Naive thymus-derived CD8-positive, alpha-beta T cell (primary cell): ENCODE measurements around the gene VWF. TPM values are rescaled to one million over a fixed set of nuclear protein-coding genes. Genes with fewer than 3 reads are reported as not detected.
"Not testable (repeated sequence)": the region's sequence is repeated elsewhere in the genome, so short reads cannot be mapped to it uniquely, and the experiment has no call there.

Experiments
- ATAC-seq, 2 donors: fragments of 150-1000 bp; cut with Tn5 transposase in 1 of 2; sonication (Bioruptor Pico), chemical (Tn5 transposase) in 1 of 2; 1 replicate in 1 of 2; 2 replicates in 1 of 2; pipeline ENCODE4 v1.10.0; 2021; ENCODE audit warnings: mild to moderate bottlenecking in 2 of 2, moderate library complexity in 2 of 2
- POLR2A ChIA-PET: fragments of 350-600 bp; sonication (Branson Sonifier 250); formaldehyde crosslinking; loops from one replicate; lab custom pipeline; 2021; ENCODE audit warnings: antibody characterized with exemption; lab: Charles Lee
- DNase-seq, 10 donors: peaks; one replicate each; pipeline versions ENCODE4 v3.0.0 to v3.0.0-alpha.2; 2020 to 2022
- H3K27ac Mint-ChIP-seq, 10 donors: one replicate each; pipeline ENCODE4 v1.8.0; 2020 to 2022; ENCODE audit warnings: mild to moderate bottlenecking in 10 of 10, mixed read lengths in 10 of 10, moderate library complexity in 4 of 10, inconsistent platforms in 1 of 10
- H3K27me3 Mint-ChIP-seq, 5 donors: one replicate each; pipeline ENCODE4 v1.8.0; 2021 to 2022; ENCODE audit warnings: mixed read lengths in 5 of 5
- H3K36me3 Mint-ChIP-seq, 3 donors: one replicate each; pipeline ENCODE4 v1.8.0; 2020 to 2022; ENCODE audit warnings: mixed read lengths in 3 of 3, mild to moderate bottlenecking in 2 of 3, inconsistent platforms in 1 of 3
- H3K4me1 Mint-ChIP-seq, 4 donors: one replicate each; pipeline ENCODE4 v1.8.0; 2021 to 2022; ENCODE audit warnings: mixed read lengths in 4 of 4
- H3K4me3 Mint-ChIP-seq, 10 donors: one replicate each; pipeline ENCODE4 v1.8.0; 2020 to 2022; ENCODE audit warnings: mild to moderate bottlenecking in 10 of 10, mixed read lengths in 10 of 10, moderate library complexity in 6 of 10, inconsistent platforms in 1 of 10
- H3K9me3 Mint-ChIP-seq, 9 donors: one replicate each; pipeline ENCODE4 v1.8.0; 2020 to 2022; ENCODE audit warnings: mixed read lengths in 9 of 9, mild to moderate bottlenecking in 3 of 9, inconsistent platforms in 1 of 9, moderate library complexity in 1 of 9
- polyA plus RNA-seq, 3 donors: library from polyadenylated mRNA; unstranded; fragments of 300-500 nt; fragmentation: Illumina TruSeq; gene quantifications; one replicate each; pipeline ENCODE4 v1.2.3, GENCODE V29; 2021
- total RNA-seq, 8 experiments: library from RNA in 2 of 8; stranded (reverse) in 2 of 8; gene quantifications; one replicate each; pipeline ENCODE4 v1.2.3 and lab custom pipeline; 2021 to 2026

VWF gene
- total and polyA plus RNA-seq, 5 experiments from 2014 or later = 0.08 to 0.60 TPM; not detected in 3

- peak overlapping the region in 4 of 10 donors; percentile 7 to 84 (median 16) for H3K27ac Mint-ChIP-seq
- DNase-seq, ATAC-seq, H3K9me3 Mint-ChIP-seq, H3K27me3 Mint-ChIP-seq, H3K36me3 Mint-ChIP-seq: not testable (repeated sequence)
- peak overlapping the region in 1 of 10 donors; percentile 8 for H3K4me3 Mint-ChIP-seq
- POLR2A ChIA-PET = interaction anchor here (1.2 kb wide), 1 partner anchor 10 kb away, joined by 4 read pairs; no protein-coding TSS in a partner anchor
- peaks cover 3 to 36% (median 19%) of the 10 kb centered on the region in 4 donors for H3K4me1 Mint-ChIP-seq
Measured at GRCh38 chr12:6159166-6160011, 34.9 kb upstream of the VWF start.

GRCh38 chr12:6158749-6159148, 34.3 kb upstream of the VWF start:
- ATAC-seq (no peak), DNase-seq (no peak)
- peaks cover 0 to 5% (median 4%) of the 10 kb centered on the region in 3 donors for H3K36me3 Mint-ChIP-seq
- no peaks in the 10 kb centered on the region for H3K9me3 Mint-ChIP-seq
- peak overlapping the region in 1 of 10 donors; percentile 6 for H3K4me3 Mint-ChIP-seq
- POLR2A ChIA-PET = interaction anchor here (1.1 kb wide), 1 partner anchor 10 kb away, joined by 6 read pairs; no protein-coding TSS in a partner anchor
- H3K27ac Mint-ChIP-seq = peak overlapping the region in 4 of 10 donors; percentile 7 to 84 (median 16)
- no peaks in the 10 kb centered on the region for H3K27me3 Mint-ChIP-seq
- H3K4me1 Mint-ChIP-seq = peaks cover 3 to 36% (median 19%) of the 10 kb centered on the region in 4 donors

- Mint-ChIP-seq H3K4me1 (peaks cover 3 to 36% (median 19%) of the 10 kb centered on the region in 4 donors), H3K27me3 (no peaks in the 10 kb centered on the region), H3K9me3 (no peaks in the 10 kb centered on the region), H3K4me3 (no peak overlapping the region), H3K36me3 (peaks cover 0 to 5% (median 4%) of the 10 kb centered on the region in 3 donors), H3K27ac (peak overlapping the region in 2 of 10 donors; percentile 13 to 27)
- POLR2A ChIA-PET = interaction anchor here (1.0 to 1.1 kb wide), 2 partner anchors 9 to 10 kb away, joined by 4 to 6 read pairs; no protein-coding TSS in a partner anchor
- DNase-seq (no peak), ATAC-seq (no peak)
Measured at GRCh38 chr12:6158255-6158654, 33.8 kb upstream of the VWF start.

- POLR2A ChIA-PET = interaction anchor here (1.0 kb wide), 1 partner anchor 10 kb away, joined by 4 read pairs; no protein-coding TSS in a partner anchor
- Mint-ChIP-seq H3K4me3 (no peak overlapping the region), H3K9me3 (no peaks in the 10 kb centered on the region), H3K27me3 (no peaks in the 10 kb centered on the region), H3K36me3 (peaks cover 0 to 5% (median 4%) of the 10 kb centered on the region in 3 donors), H3K4me1 (peaks cover 3 to 36% (median 19%) of the 10 kb centered on the region in 4 donors), H3K27ac (no peak overlapping the region)
- ATAC-seq (no peak), DNase-seq (no peak)
Measured at GRCh38 chr12:6157482-6157881, 33.0 kb upstream of the VWF start.

- no peak for ATAC-seq
- Mint-ChIP-seq H3K4me3 (no peak overlapping the region), H3K4me1 (peaks cover 3 to 17% (median 8%) of the 10 kb centered on the region in 4 donors), H3K27me3 (no peaks in the 10 kb centered on the region), H3K9me3 (no peaks in the 10 kb centered on the region), H3K27ac (peak overlapping the region in 1 of 10 donors; percentile 67), H3K36me3 (peaks cover 0 to 5% (median 4%) of the 10 kb centered on the region in 3 donors)
- no peak for DNase-seq
- POLR2A ChIA-PET = interaction anchor here (0.8 to 0.9 kb wide), 2 partner anchors 9 to 12 kb away, joined by 3 read pairs; no protein-coding TSS in a partner anchor
Measured at GRCh38 chr12:6154730-6155459, 30.4 kb upstream of the VWF start.

- H3K27ac Mint-ChIP-seq = peak overlapping the region in 3 of 10 donors; percentile 19 to 84 (median 73)
- not testable (repeated sequence) for H3K9me3 Mint-ChIP-seq, DNase-seq, H3K4me3 Mint-ChIP-seq, H3K27me3 Mint-ChIP-seq, ATAC-seq, H3K36me3 Mint-ChIP-seq
- H3K4me1 Mint-ChIP-seq = peaks cover 10 to 31% (median 23%) of the 10 kb centered on the region in 4 donors
- POLR2A ChIA-PET = interaction anchor here (1.9 kb wide), 1 partner anchor 11 kb away, joined by 4 read pairs; no protein-coding TSS in a partner anchor
Measured at GRCh38 chr12:6148722-6149121, 24.3 kb upstream of the VWF start.

GRCh38 chr12:6148061-6148460, 23.6 kb upstream of the VWF start:
- peaks cover 10 to 35% (median 25%) of the 10 kb centered on the region in 4 donors for H3K4me1 Mint-ChIP-seq
- POLR2A ChIA-PET = no interaction called here
- ATAC-seq = no peak

GRCh38 chr12:6146951-6147350, 22.5 kb upstream of the VWF start:
- peak overlapping the region in 1 of 10 donors; percentile 83 for H3K27ac Mint-ChIP-seq
- H3K36me3 Mint-ChIP-seq = peaks cover 0 to 4% (median 0%) of the 10 kb centered on the region in 3 donors
- ATAC-seq = no peak
- peaks cover 14 to 44% (median 35%) of the 10 kb centered on the region in 4 donors for H3K4me1 Mint-ChIP-seq
- H3K4me3 Mint-ChIP-seq = no peak overlapping the region
- POLR2A ChIA-PET = interaction anchor here (0.6 to 0.7 kb wide), 2 partner anchors 26 to 1790 kb away, joined by 3 to 5 read pairs; no protein-coding TSS in a partner anchor
- H3K27me3 Mint-ChIP-seq = peaks cover 0 to 2% (median 0%) of the 10 kb centered on the region in 5 donors
- DNase-seq = no peak
- peaks cover 0 to 6% (median 0%) of the 10 kb centered on the region in 9 donors for H3K9me3 Mint-ChIP-seq

More at GRCh38 chr12:6148061-6148460, 23.6 kb upstream of the VWF start:
- H3K27ac Mint-ChIP-seq = peak overlapping the region in 8 of 10 donors; percentile 10 to 84 (median 64)
- H3K9me3 Mint-ChIP-seq = peaks cover 0 to under 1% (median 0%) of the 10 kb centered on the region in 9 donors
- peak overlapping the region in 1 of 10 donors; percentile 54 for H3K4me3 Mint-ChIP-seq
- peaks cover 0 to 2% (median 0%) of the 10 kb centered on the region in 5 donors for H3K27me3 Mint-ChIP-seq
- DNase-seq = no peak
- peaks cover 0 to under 1% (median 0%) of the 10 kb centered on the region in 3 donors for H3K36me3 Mint-ChIP-seq

GRCh38 chr12:6146509-6146908, 22.0 kb upstream of the VWF start:
- peaks cover 0 to 6% (median 0%) of the 10 kb centered on the region in 9 donors for H3K9me3 Mint-ChIP-seq
- no peak overlapping the region for H3K4me3 Mint-ChIP-seq
- H3K4me1 Mint-ChIP-seq = peaks cover 14 to 48% (median 39%) of the 10 kb centered on the region in 4 donors
- DNase-seq = no peak
- H3K27me3 Mint-ChIP-seq = peaks cover 0 to 2% (median 0%) of the 10 kb centered on the region in 5 donors
- POLR2A ChIA-PET = no interaction called here
- H3K27ac Mint-ChIP-seq = peak overlapping the region in 4 of 10 donors; percentile 0 to 83 (median 77)
- peaks cover 0 to 4% (median 0%) of the 10 kb centered on the region in 3 donors for H3K36me3 Mint-ChIP-seq
- no peak for ATAC-seq

- peaks cover 0 to 2% (median 0%) of the 10 kb centered on the region in 5 donors for H3K27me3 Mint-ChIP-seq
- POLR2A ChIA-PET = interaction anchor here (0.7 kb wide), 2 partner anchors 55 to 231 kb away, joined by 5 to 6 read pairs; partner anchors contain the start of gene CD9
- no peak for DNase-seq
Measured at GRCh38 chr12:6145564-6145963, 21.1 kb upstream of the VWF start.

GRCh38 chr12:6143303-6143675, 18.8 kb upstream of the VWF start:
- ATAC-seq (no peak), DNase-seq (peak in 1 of 10 donors; percentile 15)
- Mint-ChIP-seq H3K36me3 (peaks cover 0 to 4% (median 3%) of the 10 kb centered on the region in 3 donors), H3K4me1 (peaks cover 32 to 73% (median 65%) of the 10 kb centered on the region in 4 donors), H3K27me3 (peaks cover 0 to 2% (median 0%) of the 10 kb centered on the region in 5 donors), H3K9me3 (peaks cover 0 to 9% (median 0%) of the 10 kb centered on the region in 9 donors), H3K4me3 (peak overlapping the region in 7 of 10 donors; percentile 65 to 82 (median 77)), H3K27ac (peak overlapping the region; percentile 68 to 99 (median 93))
- POLR2A ChIA-PET = interaction anchor here (1.1 to 4.6 kb wide), 2 partner anchors 11 to 25 kb away, joined by 3 to 30 read pairs; no protein-coding TSS in a partner anchor

More at GRCh38 chr12:6145564-6145963, 21.1 kb upstream of the VWF start:
- Mint-ChIP-seq H3K36me3 (peaks cover 0 to 4% (median 0%) of the 10 kb centered on the region in 3 donors), H3K4me3 (peak overlapping the region in 9 of 10 donors; percentile 2 to 61 (median 49)), H3K9me3 (peaks cover 0 to 6% (median 0%) of the 10 kb centered on the region in 9 donors), H3K27ac (peak overlapping the region in 9 of 10 donors; percentile 9 to 93 (median 77)), H3K4me1 (peaks cover 22 to 58% (median 48%) of the 10 kb centered on the region in 4 donors)
- no peak for ATAC-seq
